GM21737 (cell line): ENCODE measurements around the gene IGFN1.
"Not testable (repeated sequence)": the region's sequence is repeated elsewhere in the genome, so short reads cannot be mapped to it uniquely, and the experiment has no call there.

ENCODE experiments used
- ATAC-seq: cut with Tn5 transposase; IDR thresholded peaks from one replicate; pipeline ENCODE4 v1.9.1; 2021; ENCODE audit warnings: mild to moderate bottlenecking, moderate library complexity; ENCODE audit not compliant: unreplicated experiment

IGFN1 gene

DNA sequence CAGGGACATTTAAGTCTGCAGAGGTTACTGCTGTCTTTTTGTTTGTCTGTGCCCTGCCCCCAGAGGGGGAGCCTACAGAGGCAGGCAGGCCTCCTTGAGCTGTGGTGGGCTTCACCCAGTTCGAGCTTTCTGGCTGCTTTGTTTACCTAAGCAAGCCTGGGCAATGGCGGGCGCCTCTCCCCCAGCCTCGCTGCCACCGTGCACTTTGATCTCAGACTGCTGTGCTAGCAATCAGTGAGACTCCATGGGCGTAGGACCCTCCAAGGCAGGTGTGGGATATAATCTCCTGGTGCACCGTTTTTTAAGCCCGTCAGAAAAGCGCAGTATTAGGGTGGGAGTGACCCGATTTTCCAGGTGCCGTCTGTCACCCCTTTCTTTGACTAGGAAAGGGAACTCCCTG lies 49.0 kb downstream of the IGFN1 start:
- ATAC-seq = not testable (repeated sequence)

DNA sequence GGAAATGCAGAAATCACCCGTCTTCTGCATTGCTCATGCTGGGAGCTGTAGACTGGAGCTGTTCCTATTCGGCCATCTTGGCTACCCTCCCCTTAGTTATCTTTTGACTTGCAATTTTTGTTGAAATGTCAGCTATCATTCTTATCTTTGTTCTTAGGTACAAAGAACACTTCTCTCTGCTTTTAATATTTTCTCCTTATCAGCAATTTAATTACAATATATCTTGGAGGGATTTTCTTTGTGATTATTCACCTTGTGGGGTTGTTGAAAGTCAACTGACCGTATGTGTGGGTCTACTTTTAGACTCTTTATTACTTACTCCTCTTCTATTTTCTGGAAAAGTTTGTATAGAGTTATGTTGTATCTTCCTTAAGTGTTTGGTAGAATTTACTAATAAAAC lies 49.5 kb downstream of the IGFN1 start:
- ATAC-seq = no peak

DNA sequence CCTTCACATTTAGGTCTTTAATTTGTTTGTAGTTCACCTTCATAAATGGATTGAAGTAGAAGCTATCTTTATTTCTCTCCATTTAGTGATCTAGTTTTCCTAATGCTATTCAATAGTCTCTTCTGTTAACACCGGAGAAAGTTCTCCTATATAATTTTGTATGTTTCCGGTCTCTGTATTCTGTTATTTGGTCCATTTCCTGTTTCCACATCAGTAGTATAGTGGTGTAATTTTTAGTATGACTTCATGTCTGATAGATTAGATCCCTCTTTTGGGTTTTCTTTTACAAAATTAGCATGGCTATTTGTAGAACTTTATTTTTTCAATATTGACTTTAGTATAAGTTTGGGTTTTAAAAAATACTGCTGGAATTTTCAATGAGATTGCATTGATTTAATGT lies 51.1 kb downstream of the IGFN1 start:
- ATAC-seq = no peak

GRCh38 chr1:201245082-201245481 lies 54.5 kb downstream of the IGFN1 start:
- no peak for ATAC-seq

GRCh38 chr1:201248721-201249559 lies 58.3 kb downstream of the IGFN1 start:
- no peak for ATAC-seq

DNA sequence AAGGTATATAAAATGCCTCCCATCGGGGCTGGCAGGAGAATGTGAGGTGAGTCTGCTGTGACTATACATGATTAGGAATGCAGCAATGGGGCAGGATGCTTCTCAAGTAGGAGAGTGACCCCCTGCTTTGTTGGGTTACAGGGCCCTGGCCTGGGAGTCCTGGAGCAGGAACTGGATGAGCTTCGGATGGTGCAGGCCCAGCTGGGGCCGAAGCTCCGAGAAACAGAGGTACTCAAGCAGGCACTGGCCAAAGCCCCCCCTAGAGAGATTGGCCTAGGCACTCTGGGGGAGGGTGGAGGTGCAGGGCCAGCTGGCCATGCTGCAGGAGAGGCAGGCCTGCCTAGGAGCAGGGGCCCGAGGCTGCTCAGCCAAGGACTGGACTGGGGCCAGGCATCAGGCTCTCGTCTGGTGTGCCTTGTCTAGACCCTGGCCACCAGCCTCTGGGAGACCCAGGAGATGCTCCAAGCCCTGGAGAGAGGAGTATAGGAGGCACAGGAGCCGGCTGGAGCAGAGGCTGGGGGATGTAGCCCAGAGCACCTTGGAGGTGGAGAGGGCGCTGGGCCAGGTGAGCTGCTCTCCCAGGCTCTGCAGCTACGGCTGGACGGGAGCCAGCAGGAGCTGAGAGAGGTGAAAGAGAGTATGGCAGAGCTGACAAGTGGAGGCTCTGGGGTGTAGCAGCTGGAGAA lies 59.8 kb downstream of the IGFN1 start:
- ATAC-seq = no peak

- ATAC-seq = no peak
Observed at GRCh38 chr1:201251411-201251810, 60.8 kb downstream of the IGFN1 start.

GRCh38 chr1:201251851-201252430 lies 61.3 kb downstream of the IGFN1 start:
- ATAC-seq = no peak

GRCh38 chr1:201252944-201253371 lies 62.3 kb downstream of the IGFN1 start:
- ATAC-seq = no peak

- no peak for ATAC-seq
Observed at GRCh38 chr1:201253411-201253810, 62.8 kb downstream of the IGFN1 start.

DNA sequence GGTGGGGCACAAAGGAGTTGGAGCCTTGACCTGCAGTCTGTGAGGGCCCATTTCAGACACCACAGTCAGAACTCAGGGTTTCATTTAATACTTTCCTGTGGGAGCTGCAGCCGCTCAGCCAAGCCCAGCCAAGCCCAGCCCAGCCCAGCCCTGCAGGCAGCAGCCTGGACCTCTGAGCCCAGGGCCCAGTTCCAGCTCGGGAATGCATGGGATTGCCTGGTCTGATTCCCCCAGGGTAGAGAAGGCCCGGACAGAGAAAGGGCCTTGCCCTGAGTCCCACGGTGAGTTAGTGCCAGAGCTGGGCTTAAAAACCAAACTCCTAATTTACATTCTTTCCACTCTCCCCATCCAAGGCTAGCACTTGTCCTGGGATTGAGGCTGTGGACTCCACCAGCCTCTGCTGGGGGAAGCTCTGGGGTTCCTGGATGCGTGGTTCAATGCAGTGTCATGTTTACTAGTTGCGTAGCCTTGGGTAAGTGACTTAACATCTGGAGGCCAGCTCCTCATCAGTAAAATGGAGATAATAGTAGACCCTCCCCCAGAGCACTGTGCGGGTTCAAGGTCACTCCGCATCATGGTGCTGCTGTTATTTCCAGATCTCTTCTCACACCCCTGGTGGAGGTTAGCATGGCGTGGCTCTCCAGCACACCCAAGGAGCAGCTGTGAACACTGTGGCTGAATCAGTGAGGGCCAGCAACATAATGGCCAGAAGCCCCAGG lies 63.4 kb downstream of the IGFN1 start:
- ATAC-seq = no peak

DNA sequence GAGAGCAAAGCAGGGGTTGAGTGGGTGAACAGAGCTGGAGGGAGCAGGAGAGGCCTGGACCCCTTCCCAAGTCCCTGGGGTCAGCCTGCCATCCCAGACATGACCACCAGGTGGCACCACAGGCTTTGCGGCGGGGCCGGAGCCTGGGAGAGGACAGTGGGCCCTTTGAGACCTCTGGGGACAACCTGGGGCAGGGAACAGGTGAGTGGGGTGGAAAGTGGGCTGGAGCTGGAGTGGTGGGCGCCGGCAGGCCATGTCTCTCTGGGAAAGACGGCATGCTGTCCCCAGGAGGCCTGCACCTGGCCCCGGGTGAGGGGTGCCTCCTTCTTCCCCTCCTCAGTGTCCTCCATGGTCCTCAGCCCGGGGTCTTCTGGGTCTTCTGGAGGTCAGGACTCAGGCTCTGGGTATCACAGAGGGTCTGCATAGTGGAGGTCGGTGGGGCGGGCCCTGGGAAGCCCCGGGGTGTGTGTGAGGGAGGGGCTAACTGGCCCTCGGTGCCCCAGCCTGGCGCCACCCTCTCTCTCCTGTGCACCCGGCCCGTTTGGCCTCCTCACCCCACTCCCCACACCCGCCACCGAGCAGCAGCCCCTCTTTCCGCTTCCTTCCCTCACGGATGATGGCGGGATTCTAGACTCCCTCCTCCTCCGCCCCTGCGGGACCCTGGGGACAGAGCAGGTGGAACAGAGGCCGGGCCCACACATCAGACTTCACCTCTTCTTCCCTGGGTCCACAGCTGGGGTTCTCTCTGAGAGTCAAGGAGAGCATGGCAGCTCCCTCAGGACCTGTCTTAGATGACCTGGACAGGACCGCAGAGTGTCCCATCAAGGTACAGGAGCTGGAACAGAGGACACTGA lies 64.2 kb downstream of the IGFN1 start:
- ATAC-seq = no peak

DNA sequence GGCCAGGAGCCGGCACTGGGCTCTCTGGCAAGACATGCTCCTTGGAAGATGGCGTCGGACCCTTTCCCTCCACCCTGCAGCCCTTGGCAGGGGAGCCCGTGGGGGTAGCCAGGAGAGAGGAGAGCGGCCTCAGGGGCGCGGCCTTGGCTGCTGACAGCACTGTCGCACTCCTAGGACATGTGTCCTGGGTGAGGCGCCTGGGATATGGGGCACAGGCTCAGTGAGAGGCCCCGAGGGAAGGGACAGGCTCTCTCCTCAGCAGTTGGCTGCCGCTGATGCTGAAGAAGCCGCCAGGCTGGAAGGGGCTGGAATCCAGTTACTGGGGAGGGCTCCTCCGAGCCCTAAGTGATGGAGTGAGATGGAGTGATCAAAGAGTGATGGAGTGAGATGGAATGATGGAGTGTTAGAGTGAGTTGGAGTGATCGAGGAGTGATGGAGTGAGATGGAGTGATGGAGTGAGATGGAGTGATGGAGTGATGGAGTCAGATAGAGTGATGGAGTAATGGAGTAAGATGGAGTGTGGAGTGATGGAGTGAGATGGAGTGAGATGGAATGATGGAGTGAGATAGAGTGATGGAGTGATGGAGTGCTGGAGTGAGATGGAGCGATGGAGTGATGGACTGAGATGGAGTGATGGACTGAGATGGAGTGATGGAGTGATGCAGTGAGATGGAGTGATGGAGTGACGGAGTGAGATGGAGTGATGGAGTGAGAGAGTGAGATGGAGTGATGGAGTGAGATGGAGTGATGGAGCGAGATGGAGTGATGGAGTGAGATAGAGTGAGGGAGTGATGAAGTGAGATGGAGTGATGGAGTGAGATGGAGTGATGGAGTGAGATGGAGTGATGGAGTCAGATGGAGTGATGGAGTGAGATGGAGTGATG lies 65.1 kb downstream of the IGFN1 start:
- no peak for ATAC-seq

DNA sequence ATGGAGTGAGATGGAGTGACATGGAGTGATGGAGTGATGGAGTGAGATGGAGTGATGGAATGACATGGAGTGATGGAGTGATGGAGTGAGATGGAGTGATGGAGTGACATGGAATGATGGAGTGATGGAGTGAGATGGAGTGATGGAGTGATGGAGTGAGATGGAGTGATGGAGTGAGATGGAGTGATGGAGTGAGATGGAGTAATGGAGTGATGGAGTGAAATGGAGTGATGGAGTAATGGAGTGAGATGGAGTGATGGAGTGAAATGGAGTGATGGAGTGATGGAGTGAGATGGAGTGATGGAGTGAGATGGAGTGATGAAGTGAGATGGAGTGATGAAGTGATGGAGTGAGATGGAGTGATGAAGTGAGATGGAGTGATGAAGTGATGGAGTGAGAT lies 67.5 kb downstream of the IGFN1 start:
- not testable (repeated sequence) for ATAC-seq

GRCh38 chr1:201258763-201259230 lies 68.2 kb downstream of the IGFN1 start:
- ATAC-seq = no peak

GRCh38 chr1:201259476-201260235 lies 69.0 kb downstream of the IGFN1 start:
- ATAC-seq = no peak

DNA sequence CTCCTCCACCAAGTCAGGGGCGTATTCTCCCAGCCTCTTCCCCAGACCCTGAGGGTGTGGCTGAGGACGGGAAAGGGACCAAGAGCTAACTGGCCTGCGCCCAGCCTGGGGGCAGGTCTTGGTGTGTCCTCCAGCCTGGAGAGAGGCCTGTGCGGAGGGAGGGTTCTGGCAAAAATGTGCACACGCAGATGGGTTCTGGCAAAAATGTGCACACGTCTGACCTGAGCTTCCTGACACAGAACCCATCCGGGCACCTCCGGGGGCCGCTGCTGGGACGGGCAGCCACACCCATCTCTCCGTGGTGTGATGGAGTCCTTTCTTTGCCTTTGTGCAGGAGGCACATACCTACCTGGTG lies 69.6 kb downstream of the IGFN1 start:
- no peak for ATAC-seq

DNA sequence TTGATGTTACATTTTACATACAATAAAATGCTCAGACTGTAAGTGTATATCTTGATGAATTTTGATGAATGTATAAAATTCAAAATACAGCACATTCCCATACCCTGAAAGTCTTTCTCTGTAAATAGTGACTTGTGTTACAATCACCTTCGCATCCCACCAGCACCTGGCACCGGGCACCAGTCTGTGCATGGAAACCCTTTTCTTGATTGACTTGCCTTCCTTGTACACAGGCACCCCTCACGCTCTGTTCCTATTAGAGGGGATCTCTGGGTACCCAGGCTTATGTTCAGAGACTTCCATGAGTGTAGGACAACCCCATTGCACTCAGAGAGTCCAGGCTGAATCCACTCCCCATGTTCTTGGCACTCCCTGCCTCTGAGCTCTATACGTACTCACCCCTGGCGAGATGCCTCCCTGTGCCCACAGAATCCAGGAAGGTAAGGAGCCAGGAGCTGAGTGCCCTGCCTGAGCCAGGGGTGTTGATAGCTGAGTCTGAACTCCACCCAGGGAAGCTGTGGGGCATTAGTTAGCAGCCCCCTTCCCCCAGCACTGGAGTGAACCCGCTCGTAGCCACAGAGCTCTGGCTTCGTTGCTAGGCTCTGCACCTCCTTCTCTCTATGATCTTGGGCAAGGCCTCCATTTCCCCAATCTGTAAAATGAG lies 70.2 kb downstream of the IGFN1 start:
- no peak for ATAC-seq
